Spleen (tissue), 7 donors: ENCODE results near the gene XYLT1.

ENCODE experiments used
- POLR2A ChIP-seq, 3 donors: fragments of 450-650 bp; IDR thresholded peaks; one replicate each; pipeline ENCODE4 v1.5.1; 2017; ENCODE audit warnings: antibody characterized with exemption in 3 of 3, mild to moderate bottlenecking in 1 of 3
- TF ChIP-seq, protein P1 (sequence below), 11 experiments: fragments of 200-600 bp in 7 of 11; fragments of 450-650 bp in 4 of 11; sonication (generic) in 4 of 11; IDR thresholded peaks in 8 of 11; conservative IDR thresholded peaks in 3 of 11; 1 replicate in 7 of 11; 2 replicates in 4 of 11; pipeline versions ENCODE4 v1.4.0 to v1.8.0; 2016 to 2021; ENCODE audit warnings: antibody characterized with exemption in 11 of 11, inconsistent platforms in 4 of 11, mild to moderate bottlenecking in 1 of 11
- donor health status: DM: no; HTN: no; CAD: no; lungs with moderate emphysema.
- donor health status: DM: no; HTN: no; CAD: no.
- donor health status: DM: no; HTN: no; CAD: no.

DNA sequence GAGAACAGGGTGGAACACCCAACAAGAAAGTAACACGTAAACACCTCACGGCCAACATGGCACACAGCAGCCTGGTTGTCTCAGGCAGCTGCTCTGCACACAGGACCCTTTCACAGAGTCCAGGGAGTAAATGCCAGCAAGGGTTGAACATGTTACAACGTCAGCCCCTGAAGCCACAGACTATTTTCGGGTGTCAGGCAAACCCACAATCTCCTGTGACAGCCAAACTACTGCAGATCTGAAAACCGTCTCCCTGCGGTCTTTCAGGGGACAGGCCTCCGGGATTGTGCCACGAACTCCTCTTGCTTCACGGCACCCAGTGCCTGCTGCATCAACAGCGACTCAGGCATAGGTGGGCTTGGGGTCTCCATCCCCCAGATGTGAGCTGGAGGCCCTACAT is 127.7 kb downstream of the XYLT1 start:
- TF ChIP-seq, protein P1, sequence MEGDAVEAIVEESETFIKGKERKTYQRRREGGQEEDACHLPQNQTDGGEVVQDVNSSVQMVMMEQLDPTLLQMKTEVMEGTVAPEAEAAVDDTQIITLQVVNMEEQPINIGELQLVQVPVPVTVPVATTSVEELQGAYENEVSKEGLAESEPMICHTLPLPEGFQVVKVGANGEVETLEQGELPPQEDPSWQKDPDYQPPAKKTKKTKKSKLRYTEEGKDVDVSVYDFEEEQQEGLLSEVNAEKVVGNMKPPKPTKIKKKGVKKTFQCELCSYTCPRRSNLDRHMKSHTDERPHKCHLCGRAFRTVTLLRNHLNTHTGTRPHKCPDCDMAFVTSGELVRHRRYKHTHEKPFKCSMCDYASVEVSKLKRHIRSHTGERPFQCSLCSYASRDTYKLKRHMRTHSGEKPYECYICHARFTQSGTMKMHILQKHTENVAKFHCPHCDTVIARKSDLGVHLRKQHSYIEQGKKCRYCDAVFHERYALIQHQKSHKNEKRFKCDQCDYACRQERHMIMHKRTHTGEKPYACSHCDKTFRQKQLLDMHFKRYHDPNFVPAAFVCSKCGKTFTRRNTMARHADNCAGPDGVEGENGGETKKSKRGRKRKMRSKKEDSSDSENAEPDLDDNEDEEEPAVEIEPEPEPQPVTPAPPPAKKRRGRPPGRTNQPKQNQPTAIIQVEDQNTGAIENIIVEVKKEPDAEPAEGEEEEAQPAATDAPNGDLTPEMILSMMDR (IDR thresholded peaks at IDR 0.05 in 8 of 11, conservative IDR thresholded peaks at IDR 0.05 in 3 of 11), result no peak
- no peak for TF ChIP-seq POLR2A (IDR thresholded peaks at IDR 0.05)
